ENCODE measurements around the gene PTEN.

- no peak for TF ChIP-seq POLR2A (IDR thresholded peaks at IDR 0.05)
- no peak for TF ChIP-seq CTCF (IDR thresholded peaks at IDR 0.05)
- TF ChIP-seq POLR2AphosphoS5 (IDR thresholded peaks at IDR 0.05), result no peak
- no peak for TF ChIP-seq EP300 (IDR thresholded peaks at IDR 0.05)
Observed at GRCh38 chr10:87842220-87842641, 21.2 kb upstream of the PTEN start.

Measured in gastroesophageal sphincter (tissue), 3 donors.